Ovary (tissue), 9 donors: ENCODE data around the gene CD300LB. TPM values are rescaled to one million over a fixed set of nuclear protein-coding genes. Genes with fewer than 3 reads are reported as not detected.

Experiments used
- DNase-seq, 5 donors: peaks; one replicate each; pipeline ENCODE4 v3.0.0-alpha.2; 2019 to 2020
- H3K27ac ChIP-seq, 2 donors: fragments of 200-600 bp; one replicate each; pipeline versions ENCODE4 v1.5.1 to v1.8.0; 2019 to 2022
- H3K27me3 ChIP-seq: fragments of 200-600 bp; one replicate; pipeline ENCODE4 v1.8.0; 2022
- H3K36me3 ChIP-seq: fragments of 200-600 bp; sonication (generic); one replicate; pipeline ENCODE4 v1.5.1; 2019
- H3K4me1 ChIP-seq: one replicate; pipeline ENCODE4 v1.8.1; 2013; ENCODE audit warnings: mild to moderate bottlenecking, moderate library complexity; ENCODE audit not compliant: insufficient read depth
- H3K4me3 ChIP-seq: fragments of 200-600 bp; sonication (generic); one replicate; pipeline ENCODE4 v1.5.1; 2017
- H3K9me3 ChIP-seq, 2 donors: fragments of 200-600 bp in 1 of 2; sonication (generic) in 1 of 2; one replicate each; pipeline versions ENCODE4 v1.5.1 to v1.8.1; 2013 to 2019; ENCODE audit warnings: mild to moderate bottlenecking in 1 of 2, moderate library complexity in 1 of 2
- CTCF ChIP-seq, 3 donors: fragments of 450-650 bp in 2 of 3; fragments of 200-600 bp in 1 of 3; IDR thresholded peaks; one replicate each; pipeline versions ENCODE4 v1.5.1 to v1.8.0; 2016 to 2022; ENCODE audit warnings: antibody characterized with exemption in 3 of 3, mild to moderate bottlenecking in 1 of 3
- EP300 ChIP-seq: sonication (generic); formaldehyde crosslinking; IDR thresholded peaks from one replicate; pipeline ENCODE4 v1.6.1; 2017; ENCODE audit warnings: antibody characterized with exemption
- POLR2A ChIP-seq: fragments of 450-650 bp; IDR thresholded peaks from one replicate; pipeline ENCODE4 v1.6.1; 2017; ENCODE audit warnings: antibody characterized with exemption, mild to moderate bottlenecking, moderate library complexity
- WGBS, 3 donors: extraction: QIAGEN DNeasy Blood & Tissue Kit in 1 of 3; methylation state at CpG; one replicate each; pipeline versions ENCODE4 v1.1.5 to v1.1.7; 2013 to 2017; 5-methylcytosine and 5-hydroxymethylcytosine counted together
- intact Hi-C, 4 donors: fragments of 100-400 bp; cut with DNase I; formaldehyde crosslinking; loops; one replicate each; pipeline versions ENCODE4 v1.11.0 to v1.15.1; 2022 to 2023
- polyA plus RNA-seq, 2 donors: library from polyadenylated mRNA; stranded (reverse); fragments of 200-250 nt in 1 of 2; fragments of 350-450 nt in 1 of 2; fragmentation: Illumina TruSeq in 1 of 2; extraction: RNeasy Lipid Tissue Mini Kit (QIAGEN cat#74804) in 1 of 2; gene quantifications; one replicate each; pipeline ENCODE4 v1.2.3, GENCODE V29; 2013 to 2014
- total RNA-seq, 7 donors: library from RNA; depleted of rRNA in 2 of 7; stranded (reverse); fragments of >200 nt in 2 of 7; fragmentation: NEBNext Ultra II Directional in 3 of 7; extraction: Animal tissue kit (Norgen Biotek cat#: 25700) in 3 of 7; gene quantifications; one replicate each; pipeline versions ENCODE4 v1.1.0 to v1.2.4, GENCODE V29; 2016 to 2023
- donor health status: DM: no; HTN: no; CAD: no; lungs with moderate emphysema.
- donor health status: DM: no; HTN: no; CAD: no.
- donor health status: Bipolar disorder and iron deficiency.
- donor health status: DM: yes; HTN: yes; CAD: no.
- donor health status: DM: no; HTN: no; CAD: no.
- donor health status: DM: yes; HTN: yes; CAD: no.

Gene CD300LB
- total and polyA plus RNA-seq, 9 donors = 0.11 to 0.69 (median 0.27) TPM; not detected in 2

GRCh38 chr17:74485841-74486240 lies 45.4 kb downstream of the CD300LB start:
- no peak for TF ChIP-seq EP300
- TF ChIP-seq POLR2A = no peak
- TF ChIP-seq CTCF (IDR thresholded peaks at IDR 0.05) = no peak
- H3K4me3 ChIP-seq = no peak overlapping the region
- H3K9me3 ChIP-seq = no peaks in the 10 kb centered on the region
- intact Hi-C loops = no loop called here
- H3K27ac ChIP-seq = no peak overlapping the region
- WGBS, 3 donors = 74 to 80% (median 74%) methylated on average over 5 of the region's 5 CpGs
- H3K27me3 ChIP-seq = no peaks in the 10 kb centered on the region
- no peaks in the 10 kb centered on the region for H3K36me3 ChIP-seq
- DNase-seq = no peak
- no peaks in the 10 kb centered on the region for H3K4me1 ChIP-seq

- DNase-seq = no peak
- no peak for TF ChIP-seq EP300
- no peak overlapping the region for H3K4me3 ChIP-seq
- WGBS, 3 donors = 39 to 51% (median 41%) methylated on average over 9 of the region's 9 CpGs
- H3K4me1 ChIP-seq = no peaks in the 10 kb centered on the region
- intact Hi-C loops = no loop called here
- no peaks in the 10 kb centered on the region for H3K27me3 ChIP-seq
- H3K27ac ChIP-seq = no peak overlapping the region
- H3K9me3 ChIP-seq = no peaks in the 10 kb centered on the region
- no peaks in the 10 kb centered on the region for H3K36me3 ChIP-seq
These were observed 46.1 kb downstream of the CD300LB start for GRCh38 chr17:74485022-74485743.

GRCh38 chr17:74484066-74484465 lies 47.2 kb downstream of the CD300LB start:
- Histone ChIP-seq H3K36me3 (no peaks in the 10 kb centered on the region), H3K4me3 (no peak overlapping the region), H3K27me3 (no peaks in the 10 kb centered on the region), H3K4me1 (no peaks in the 10 kb centered on the region), H3K27ac (no peak overlapping the region), H3K9me3 (no peaks in the 10 kb centered on the region)
- intact Hi-C loops = no loop called here
- TF ChIP-seq EP300 (no peak), POLR2A (no peak)
- DNase-seq = no peak
- 50 to 57% (median 54%) methylated on average over 9 of the region's 9 CpGs for WGBS, 3 donors

- DNase-seq = no peak
- Histone ChIP-seq H3K9me3 (no peaks in the 10 kb centered on the region), H3K4me3 (no peak overlapping the region), H3K36me3 (no peaks in the 10 kb centered on the region), H3K27ac (no peak overlapping the region), H3K4me1 (no peaks in the 10 kb centered on the region), H3K27me3 (no peaks in the 10 kb centered on the region)
- intact Hi-C loops = no loop called here
- TF ChIP-seq CTCF (IDR thresholded peaks at IDR 0.05) = no peak
- no peak for TF ChIP-seq EP300
- no peak for TF ChIP-seq POLR2A
- 78 to 83% (median 81%) methylated on average over 7 of the region's 7 CpGs for WGBS, 3 donors
These were observed 49.7 kb downstream of the CD300LB start for GRCh38 chr17:74481621-74482020.

GRCh38 chr17:74480290-74480689 lies 51.0 kb downstream of the CD300LB start:
- no peak overlapping the region for H3K27ac ChIP-seq
- intact Hi-C loops = no loop called here
- no peaks in the 10 kb centered on the region for H3K27me3 ChIP-seq
- 58 to 72% (median 60%) methylated on average over 8 of the region's 8 CpGs for WGBS, 3 donors
- no peak overlapping the region for H3K4me3 ChIP-seq
- TF ChIP-seq EP300 (no peak), CTCF (IDR thresholded peaks at IDR 0.05) (no peak), POLR2A (no peak)
- DNase-seq = no peak
- H3K9me3 ChIP-seq = no peaks in the 10 kb centered on the region
- no peaks in the 10 kb centered on the region for H3K4me1 ChIP-seq
- H3K36me3 ChIP-seq = no peaks in the 10 kb centered on the region
